ENCODE data around the gene PIR. TPM values are rescaled to one million over a fixed set of nuclear protein-coding genes. Genes with fewer than 3 reads are reported as not detected.

Gene PIR
- total RNA-seq, 1 donor from 2014 or later, result 28.8 TPM

DNA sequence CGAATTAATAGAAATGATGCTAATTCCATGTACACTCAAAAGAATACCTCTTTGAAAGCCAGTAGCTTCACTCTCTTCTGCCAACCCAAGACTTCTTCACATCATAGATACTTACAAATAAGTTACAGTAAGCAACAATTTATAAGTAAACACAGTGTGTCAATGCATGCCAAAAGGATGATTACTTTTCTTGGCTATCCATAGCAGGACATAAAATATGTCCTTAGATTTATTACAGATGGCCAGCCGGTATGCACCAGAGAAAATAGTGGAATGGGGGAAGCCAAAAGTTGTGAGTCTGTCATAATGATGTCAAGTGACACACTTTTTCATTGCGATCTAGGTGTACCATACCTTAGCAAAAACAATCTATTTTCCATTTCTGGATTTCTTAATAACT lies 6.8 kb upstream of the PIR start:
- Mint-ChIP-seq H3K36me3 (no peaks in the 10 kb centered on the region), H3K27me3 (ENCODE audit: low read depth) (no peaks in the 10 kb centered on the region), H3K27ac (no peak overlapping the region), H3K9me3 (no peaks in the 10 kb centered on the region), H3K4me3 (no peak overlapping the region), H3K4me1 (peaks cover 10% of the 10 kb centered on the region)
- TF ChIP-seq, protein P1, sequence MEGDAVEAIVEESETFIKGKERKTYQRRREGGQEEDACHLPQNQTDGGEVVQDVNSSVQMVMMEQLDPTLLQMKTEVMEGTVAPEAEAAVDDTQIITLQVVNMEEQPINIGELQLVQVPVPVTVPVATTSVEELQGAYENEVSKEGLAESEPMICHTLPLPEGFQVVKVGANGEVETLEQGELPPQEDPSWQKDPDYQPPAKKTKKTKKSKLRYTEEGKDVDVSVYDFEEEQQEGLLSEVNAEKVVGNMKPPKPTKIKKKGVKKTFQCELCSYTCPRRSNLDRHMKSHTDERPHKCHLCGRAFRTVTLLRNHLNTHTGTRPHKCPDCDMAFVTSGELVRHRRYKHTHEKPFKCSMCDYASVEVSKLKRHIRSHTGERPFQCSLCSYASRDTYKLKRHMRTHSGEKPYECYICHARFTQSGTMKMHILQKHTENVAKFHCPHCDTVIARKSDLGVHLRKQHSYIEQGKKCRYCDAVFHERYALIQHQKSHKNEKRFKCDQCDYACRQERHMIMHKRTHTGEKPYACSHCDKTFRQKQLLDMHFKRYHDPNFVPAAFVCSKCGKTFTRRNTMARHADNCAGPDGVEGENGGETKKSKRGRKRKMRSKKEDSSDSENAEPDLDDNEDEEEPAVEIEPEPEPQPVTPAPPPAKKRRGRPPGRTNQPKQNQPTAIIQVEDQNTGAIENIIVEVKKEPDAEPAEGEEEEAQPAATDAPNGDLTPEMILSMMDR (IDR thresholded peaks at IDR 0.05; ENCODE audit: unreplicated experiment), result no peak
- no peak for DNase-seq (ENCODE audit: low spot score in 2 of 2, unreplicated experiment in 2 of 2)

DNA sequence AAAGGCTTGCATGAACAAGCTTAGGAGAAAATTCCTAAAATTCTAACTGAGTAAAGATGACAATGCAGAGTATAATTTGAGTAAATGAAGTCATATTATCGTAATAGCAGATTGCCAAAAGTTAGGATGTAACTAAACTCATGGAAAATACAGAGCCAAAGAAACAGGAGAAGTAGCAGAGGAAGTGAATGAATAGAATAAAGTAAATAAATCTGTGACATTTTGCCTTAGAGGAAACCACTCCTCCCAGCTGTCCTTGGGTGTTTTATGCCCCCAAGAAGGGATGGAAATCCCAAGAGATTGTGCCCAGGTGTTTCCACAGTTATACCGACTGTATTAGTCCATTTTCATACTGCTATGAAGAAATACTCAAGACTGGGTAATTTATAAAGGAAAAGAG lies 5.6 kb upstream of the PIR start:
- no peaks in the 10 kb centered on the region for H3K9me3 Mint-ChIP-seq
- TF ChIP-seq, protein P1 (IDR thresholded peaks at IDR 0.05; ENCODE audit: unreplicated experiment), result no peak
- no peak overlapping the region for H3K27ac Mint-ChIP-seq
- DNase-seq (ENCODE audit: low spot score in 2 of 2, unreplicated experiment in 2 of 2), result no peak
- H3K27me3 Mint-ChIP-seq (ENCODE audit: low read depth), result no peaks in the 10 kb centered on the region
- H3K4me1 Mint-ChIP-seq, result peaks cover 12% of the 10 kb centered on the region
- H3K36me3 Mint-ChIP-seq, result no peaks in the 10 kb centered on the region
- no peak overlapping the region for H3K4me3 Mint-ChIP-seq

DNA sequence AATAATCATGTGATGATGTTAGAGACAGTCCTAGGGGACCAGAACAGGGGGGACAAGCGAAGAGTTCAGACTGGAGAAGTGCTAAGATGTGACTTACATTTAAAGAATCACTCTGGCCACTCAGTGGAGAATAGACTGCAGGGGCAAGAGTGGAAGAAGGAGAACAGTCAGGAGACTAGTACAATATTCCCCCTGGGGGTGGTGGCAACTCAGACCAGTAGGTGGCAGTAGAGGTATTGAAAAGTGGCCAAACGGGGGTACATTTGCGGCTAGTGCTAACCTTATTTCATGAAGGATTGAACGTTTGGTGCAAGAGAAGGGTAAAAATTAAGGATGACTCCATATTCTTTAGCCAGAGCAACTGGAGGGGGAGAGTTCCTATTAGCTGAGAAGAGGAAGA lies 4.7 kb upstream of the PIR start:
- H3K27ac Mint-ChIP-seq, result no peak overlapping the region
- no peaks in the 10 kb centered on the region for H3K27me3 Mint-ChIP-seq (ENCODE audit: low read depth)
- H3K4me3 Mint-ChIP-seq, result no peak overlapping the region
- H3K4me1 Mint-ChIP-seq, result peaks cover 18% of the 10 kb centered on the region
- peak; percentile 31 to 71 for DNase-seq (ENCODE audit: low spot score in 2 of 2, unreplicated experiment in 2 of 2)
- TF ChIP-seq, protein P1 (IDR thresholded peaks at IDR 0.05; ENCODE audit: unreplicated experiment), result peak; percentile 56
- H3K9me3 Mint-ChIP-seq, result no peaks in the 10 kb centered on the region
- H3K36me3 Mint-ChIP-seq, result no peaks in the 10 kb centered on the region

DNA sequence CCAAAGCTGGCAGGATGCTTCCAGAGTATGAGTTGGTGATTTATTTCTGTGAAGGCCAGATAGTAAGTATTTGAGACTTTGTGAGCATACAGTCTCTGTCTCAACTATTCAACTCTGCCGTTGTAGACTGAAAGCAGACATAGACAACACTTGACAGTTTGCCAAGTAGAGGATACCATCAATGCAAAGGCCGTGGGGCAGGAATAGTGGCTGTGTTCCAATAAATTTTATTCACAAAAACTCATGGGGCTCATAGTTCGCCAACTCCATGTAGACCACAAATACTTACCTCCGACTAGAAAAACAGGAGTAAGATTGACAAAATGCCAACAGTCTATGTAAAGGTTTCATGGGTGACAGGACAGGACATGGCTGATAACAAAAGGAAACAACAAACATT lies 3.7 kb upstream of the PIR start:
- Mint-ChIP-seq H3K27ac (no peak overlapping the region), H3K27me3 (ENCODE audit: low read depth) (no peaks in the 10 kb centered on the region), H3K9me3 (no peaks in the 10 kb centered on the region), H3K4me3 (no peak overlapping the region), H3K36me3 (no peaks in the 10 kb centered on the region), H3K4me1 (peaks cover 28% of the 10 kb centered on the region)
- TF ChIP-seq, protein P1 (IDR thresholded peaks at IDR 0.05; ENCODE audit: unreplicated experiment), result no peak
- DNase-seq (ENCODE audit: low spot score in 2 of 2, unreplicated experiment in 2 of 2), result no peak

DNA sequence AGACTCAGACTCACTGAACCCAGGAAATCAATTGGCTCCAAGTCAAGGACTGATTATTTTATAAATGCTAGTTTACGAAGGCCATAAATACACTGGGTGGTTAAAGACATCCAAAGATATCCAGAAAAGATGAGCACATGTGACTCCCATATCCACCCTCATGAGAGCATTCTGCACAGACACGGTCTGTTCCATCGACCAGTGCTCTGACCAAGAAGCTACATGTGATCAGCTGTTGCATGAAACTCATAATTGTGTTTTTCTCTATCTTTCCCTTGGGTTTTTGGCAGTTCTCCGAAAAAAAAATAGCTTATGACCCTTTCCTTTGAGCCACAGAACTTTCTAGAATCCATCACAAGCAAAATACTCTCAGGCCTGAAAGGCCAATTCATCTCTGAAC lies 2.7 kb upstream of the PIR start:
- Mint-ChIP-seq H3K9me3 (no peaks in the 10 kb centered on the region), H3K4me3 (no peak overlapping the region), H3K36me3 (peaks cover 3% of the 10 kb centered on the region), H3K27me3 (ENCODE audit: low read depth) (no peaks in the 10 kb centered on the region), H3K4me1 (peaks cover 30% of the 10 kb centered on the region), H3K27ac (no peak overlapping the region)
- no peak for DNase-seq (ENCODE audit: low spot score in 2 of 2, unreplicated experiment in 2 of 2)
- TF ChIP-seq, protein P1 (IDR thresholded peaks at IDR 0.05; ENCODE audit: unreplicated experiment), result no peak

DNA sequence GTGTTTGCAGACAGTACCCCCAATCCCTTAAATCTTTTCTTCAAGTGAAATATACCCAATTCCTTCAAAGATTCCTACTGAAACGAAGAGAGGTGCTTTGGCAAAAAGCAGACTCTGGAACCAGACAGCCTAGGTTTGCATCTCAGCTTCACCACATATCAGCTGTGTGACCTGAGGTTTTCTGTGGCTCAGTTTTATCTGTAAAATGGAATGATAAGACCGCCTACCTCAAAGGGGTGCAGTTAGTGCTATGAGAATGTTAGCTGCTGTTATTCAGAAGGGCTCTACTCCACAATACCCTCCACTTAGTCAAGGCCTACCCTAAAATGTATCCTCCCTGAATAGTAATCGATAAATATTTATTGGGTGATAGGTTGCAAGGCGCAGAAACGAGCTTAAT lies 664 bp downstream of the PIR start:
- peak overlapping the region; percentile 82 for H3K4me3 Mint-ChIP-seq
- H3K36me3 Mint-ChIP-seq, result peaks cover 11% of the 10 kb centered on the region
- H3K4me1 Mint-ChIP-seq, result peaks cover 23% of the 10 kb centered on the region
- H3K27me3 Mint-ChIP-seq (ENCODE audit: low read depth), result no peaks in the 10 kb centered on the region
- no peak for DNase-seq (ENCODE audit: low spot score in 2 of 2, unreplicated experiment in 2 of 2)
- peak overlapping the region; percentile 87 for H3K27ac Mint-ChIP-seq
- TF ChIP-seq, protein P1 (IDR thresholded peaks at IDR 0.05; ENCODE audit: unreplicated experiment), result no peak
- no peaks in the 10 kb centered on the region for H3K9me3 Mint-ChIP-seq
